Heart right ventricle (tissue), 16 donors: ENCODE data around the gene SLC44A5. TPM values are rescaled to one million over a fixed set of nuclear protein-coding genes. Genes with fewer than 3 reads are reported as not detected.

Experiments
- ATAC-seq, 8 donors: fragments of 200-7000 bp; cut with Tn5 transposase; one replicate each; pipeline ENCODE4 v1.9.1; 2020; ENCODE audit warnings: mild to moderate bottlenecking in 8 of 8, moderate library complexity in 8 of 8, moderate number of reproducible peaks in 1 of 8
- DNase-seq, 2 donors: peaks; one replicate each; pipeline ENCODE4 v3.0.0-alpha.2; 2020
- H3K27ac ChIP-seq, 10 donors: fragments of 200-600 bp; sonication (generic) in 2 of 10; one replicate each; pipeline versions ENCODE4 v1.5.0 to v1.8.0; 2020 to 2022; ENCODE audit warnings: mild to moderate bottlenecking in 3 of 10
- H3K27me3 ChIP-seq, 7 donors: fragments of 200-600 bp; one replicate each; pipeline ENCODE4 v1.8.0; 2021 to 2022; ENCODE audit warnings: mild to moderate bottlenecking in 2 of 7
- H3K36me3 ChIP-seq, 9 donors: fragments of 200-600 bp; sonication (generic) in 1 of 9; one replicate each; pipeline versions ENCODE4 v1.5.0 to v1.8.0; 2020 to 2022; ENCODE audit warnings: mild to moderate bottlenecking in 2 of 9
- H3K4me1 ChIP-seq, 9 donors: fragments of 200-600 bp; sonication (generic) in 1 of 9; one replicate each; pipeline versions ENCODE4 v1.5.0 to v1.8.0; 2020 to 2022; ENCODE audit warnings: mild to moderate bottlenecking in 4 of 9
- H3K4me3 ChIP-seq, 10 donors: fragments of 200-600 bp; sonication (generic) in 2 of 10; one replicate each; pipeline versions ENCODE4 v1.5.0 to v1.8.0; 2020 to 2022; ENCODE audit warnings: mild to moderate bottlenecking in 7 of 10, moderate library complexity in 2 of 10
- H3K9me3 ChIP-seq, 11 donors: fragments of 200-600 bp in 10 of 11; sonication (generic) in 2 of 11; one replicate each; pipeline versions ENCODE4 v1.5.0 to v1.8.0; 2013 to 2022; ENCODE audit warnings: mild to moderate bottlenecking in 2 of 11, control low read depth in 1 of 11, moderate library complexity in 1 of 11
- WGBS, 2 donors: extraction: QIAGEN DNeasy Blood & Tissue Kit; methylation state at CpG; one replicate each; pipeline ENCODE4 v1.1.7; 2013; ENCODE audit warnings: inconsistent platforms in 1 of 2; 5-methylcytosine and 5-hydroxymethylcytosine counted together
- intact Hi-C, 10 donors: fragments of 100-400 bp; cut with DNase I; formaldehyde crosslinking; loops; one replicate each; pipeline versions ENCODE4 v1.11.1 to v1.14.2; 2022
- polyA plus RNA-seq, 2 donors: library from polyadenylated mRNA; stranded (reverse); fragments of 200-250 nt; gene quantifications; one replicate each; pipeline ENCODE4 v1.2.3, GENCODE V29; 2013
- total RNA-seq, 10 donors: library from RNA; stranded (reverse); fragmentation: NEBNext Ultra II Directional in 3 of 10; extraction: Animal tissue kit (Norgen Biotek cat#: 25700) in 3 of 10; gene quantifications; one replicate each; pipeline versions ENCODE4 v1.2.1 to v1.2.4, GENCODE V29; 2021 to 2023
- TF ChIP-seq, protein P1 (sequence below), 9 donors: fragments of 200-600 bp; sonication (generic) in 2 of 9; IDR thresholded peaks; one replicate each; pipeline versions ENCODE4 v1.5.0 to v1.8.0; 2021 to 2022; ENCODE audit warnings: antibody characterized with exemption in 9 of 9, mild to moderate bottlenecking in 5 of 9, moderate library complexity in 1 of 9
- donor health status: Arrhythmogenic right ventricular cardiomyopathy.
- donor health status: ischemic (EF 13 %, LVEDD 7.1; RV severe dilation, severe dysfunction).
- donor health status: healthy with polysubstance abuse.
- donor health status: DM: no; HTN: yes; CAD: no.
- donor health status: DM: no; HTN: no; CAD: no.
- donor health status: ischemic (EF 25% LVEDD 6.9; RV normal size, moderate dysfunction).
- donor health status: ischemic (EF 25% LVEDD 5.7; RV mildly dilated, moderate dysfunction).
- donor health status: healthy.
- donor health status: DM: yes; HTN: yes; CAD: no.
- donor health status: Ischemic cardiomyopathy.
- donor health status: ischemic (EF 35%, LVEDD 5.7; RV mildly dilated, moderate dysfunction).
- donor health status: nonischemic (EF 11% LVEDD 7.7; RV severe dilation, severe dysfunction).
- donor health status: DM: yes; HTN: yes; CAD: no.
- donor health status: PGD.
- donor health status: ischemic (EF 29% LVEDD 5.4; RV normal size, mild dysfunction).
- donor health status: nonischemic (EF 23%, LVEDD 6.1; RV moderate dilation, normal function).

SLC44A5 gene
- total and polyA plus RNA-seq, 12 donors = 0.10 to 4.8 (median 1.5) TPM

DNA sequence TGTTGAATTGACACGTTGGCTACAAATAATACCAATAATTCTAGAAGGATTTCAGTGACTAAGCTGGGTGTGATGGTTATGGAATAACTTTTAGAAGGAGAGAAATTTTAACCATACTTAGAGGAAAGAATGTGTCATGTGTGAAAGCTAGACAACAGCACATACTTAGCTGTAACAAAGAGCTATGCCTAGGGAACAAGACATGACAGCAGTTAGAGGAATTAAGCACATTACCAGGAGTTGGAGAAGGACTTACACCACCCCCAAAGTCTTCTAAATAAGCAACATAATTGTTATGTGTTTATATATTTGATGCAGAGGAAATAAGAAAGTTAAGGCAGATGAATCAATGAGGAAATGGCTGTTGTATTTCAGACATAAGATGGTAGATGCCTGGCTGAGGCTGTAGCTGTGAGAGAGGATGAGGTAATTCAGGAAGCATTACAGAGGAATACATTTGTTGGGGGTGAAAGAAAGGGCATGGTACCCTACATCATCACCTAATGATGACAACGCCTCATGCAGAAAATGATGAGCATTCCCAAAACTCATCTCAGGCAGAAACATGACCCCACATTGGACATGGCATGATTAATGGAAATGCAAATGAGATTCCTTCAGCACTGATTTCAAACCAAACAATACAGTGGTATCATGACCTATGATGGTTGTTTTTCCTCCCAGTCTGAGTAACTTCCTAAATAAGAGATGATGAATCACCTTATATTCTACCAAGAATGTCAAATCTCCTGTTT lies 265.2 kb downstream of the SLC44A5 start:
- no peak overlapping the region for H3K27ac ChIP-seq
- H3K9me3 ChIP-seq = peaks cover 0 to 15% (median 0%) of the 10 kb centered on the region in 11 donors
- intact Hi-C loops = no loop called here
- WGBS, 2 donors = 67 to 70% methylated on average over 2 of the region's 2 CpGs
- TF ChIP-seq, protein P1, sequence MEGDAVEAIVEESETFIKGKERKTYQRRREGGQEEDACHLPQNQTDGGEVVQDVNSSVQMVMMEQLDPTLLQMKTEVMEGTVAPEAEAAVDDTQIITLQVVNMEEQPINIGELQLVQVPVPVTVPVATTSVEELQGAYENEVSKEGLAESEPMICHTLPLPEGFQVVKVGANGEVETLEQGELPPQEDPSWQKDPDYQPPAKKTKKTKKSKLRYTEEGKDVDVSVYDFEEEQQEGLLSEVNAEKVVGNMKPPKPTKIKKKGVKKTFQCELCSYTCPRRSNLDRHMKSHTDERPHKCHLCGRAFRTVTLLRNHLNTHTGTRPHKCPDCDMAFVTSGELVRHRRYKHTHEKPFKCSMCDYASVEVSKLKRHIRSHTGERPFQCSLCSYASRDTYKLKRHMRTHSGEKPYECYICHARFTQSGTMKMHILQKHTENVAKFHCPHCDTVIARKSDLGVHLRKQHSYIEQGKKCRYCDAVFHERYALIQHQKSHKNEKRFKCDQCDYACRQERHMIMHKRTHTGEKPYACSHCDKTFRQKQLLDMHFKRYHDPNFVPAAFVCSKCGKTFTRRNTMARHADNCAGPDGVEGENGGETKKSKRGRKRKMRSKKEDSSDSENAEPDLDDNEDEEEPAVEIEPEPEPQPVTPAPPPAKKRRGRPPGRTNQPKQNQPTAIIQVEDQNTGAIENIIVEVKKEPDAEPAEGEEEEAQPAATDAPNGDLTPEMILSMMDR (IDR thresholded peaks at IDR 0.05) = no peak
- H3K27me3 ChIP-seq = no peaks in the 10 kb centered on the region
- no peaks in the 10 kb centered on the region for H3K4me1 ChIP-seq
- no peaks in the 10 kb centered on the region for H3K36me3 ChIP-seq
- no peak overlapping the region for H3K4me3 ChIP-seq
- DNase-seq (no peak), ATAC-seq (no peak)

DNA sequence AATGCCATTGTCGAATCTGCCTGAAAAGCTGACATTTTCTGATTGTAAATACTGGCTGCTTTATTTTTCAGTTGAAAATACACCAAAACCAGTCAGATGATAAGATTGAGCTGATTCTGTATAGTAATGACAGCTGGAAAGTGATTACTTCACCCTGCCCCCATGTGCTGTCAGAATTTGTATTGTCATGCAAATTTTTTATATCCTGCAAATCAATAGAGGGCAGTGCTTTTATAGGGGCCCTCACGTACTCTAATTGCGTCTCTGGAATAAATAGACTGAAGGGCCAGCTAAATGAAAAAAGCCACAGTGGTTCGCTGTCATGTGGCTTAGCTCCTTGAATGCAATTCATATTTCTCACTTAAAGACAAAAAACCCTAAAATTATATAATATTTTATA lies 268.1 kb downstream of the SLC44A5 start:
- intact Hi-C loops = no loop called here
- DNase-seq (no peak), ATAC-seq (no peak)
- no peak overlapping the region for H3K27ac ChIP-seq
- no peak overlapping the region for H3K4me3 ChIP-seq
- H3K27me3 ChIP-seq = no peaks in the 10 kb centered on the region
- H3K36me3 ChIP-seq = no peaks in the 10 kb centered on the region
- WGBS, 2 donors = 80% methylated on average over 4 of the region's 4 CpGs
- no peaks in the 10 kb centered on the region for H3K4me1 ChIP-seq
- no peaks in the 10 kb centered on the region for H3K9me3 ChIP-seq
- TF ChIP-seq, protein P1 (IDR thresholded peaks at IDR 0.05) = no peak

DNA sequence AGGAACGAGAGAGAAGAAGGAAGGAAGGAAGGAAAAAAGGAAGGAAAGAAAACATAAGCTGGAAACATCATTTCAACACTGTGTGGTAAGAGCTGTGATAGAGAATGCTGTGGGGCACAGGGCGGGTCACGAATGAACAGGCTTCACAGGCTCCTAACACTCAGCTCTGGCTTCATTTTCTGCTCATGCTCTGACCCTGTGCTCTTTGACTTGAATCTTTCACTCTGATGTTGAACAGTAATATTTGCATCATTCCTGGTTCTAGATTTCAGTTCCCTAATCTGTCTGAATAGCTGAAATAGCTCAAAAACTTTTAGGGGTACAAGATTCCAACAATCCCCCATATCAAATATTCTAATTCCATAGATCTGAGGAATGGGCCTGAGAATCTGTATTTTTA lies 269.4 kb downstream of the SLC44A5 start:
- TF ChIP-seq, protein P1 (IDR thresholded peaks at IDR 0.05) = no peak
- Histone ChIP-seq H3K27me3 (no peaks in the 10 kb centered on the region), H3K36me3 (no peaks in the 10 kb centered on the region), H3K27ac (no peak overlapping the region), H3K4me3 (no peak overlapping the region), H3K4me1 (no peaks in the 10 kb centered on the region), H3K9me3 (no peaks in the 10 kb centered on the region)
- ATAC-seq (no peak), DNase-seq (no peak)
- intact Hi-C loops = no loop called here
- 74 to 83% methylated on average over 3 of the region's 3 CpGs for WGBS, 2 donors

DNA sequence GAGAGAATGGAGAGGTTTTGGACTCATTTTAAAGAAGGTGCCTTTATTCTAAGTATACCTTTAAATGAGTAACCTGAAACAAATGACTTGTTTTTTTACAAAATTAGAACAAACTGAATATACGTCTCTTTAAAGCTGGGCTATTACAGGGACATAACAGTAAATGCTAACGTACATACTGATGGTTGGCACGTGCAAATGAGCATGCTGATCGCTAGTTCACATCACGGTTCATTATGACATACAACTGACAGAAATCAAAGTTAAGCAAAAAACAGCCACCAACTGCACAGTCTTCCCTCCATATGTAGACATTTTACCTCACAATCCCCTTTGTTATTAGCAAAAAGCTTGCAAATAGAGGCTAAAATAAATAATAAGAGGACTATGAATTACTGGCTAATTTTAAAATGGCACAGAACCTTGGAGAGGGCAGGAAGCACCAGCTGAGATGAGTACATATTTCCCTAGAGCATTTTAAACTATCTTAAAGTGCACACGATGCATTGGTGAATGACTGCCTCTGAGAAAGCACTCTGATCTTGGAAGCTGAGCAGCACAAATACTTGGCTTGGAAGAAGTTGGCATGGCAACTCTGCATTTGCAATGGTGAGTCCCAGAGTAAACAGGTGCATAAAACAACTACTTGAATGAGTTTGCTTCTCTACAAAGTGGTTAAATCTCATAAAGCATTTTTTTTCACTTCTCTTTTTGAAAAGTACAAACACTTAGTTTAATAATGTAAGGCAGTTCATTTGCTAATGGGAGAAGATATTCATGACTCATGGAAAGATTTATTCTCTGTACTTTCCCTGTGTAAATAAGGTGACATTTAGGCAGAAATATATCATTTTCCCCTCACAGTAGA lies 272.1 kb downstream of the SLC44A5 start:
- no peaks in the 10 kb centered on the region for H3K36me3 ChIP-seq
- no peaks in the 10 kb centered on the region for H3K9me3 ChIP-seq
- intact Hi-C loops = no loop called here
- WGBS, 2 donors = 74 to 86% methylated on average over 6 of the region's 6 CpGs
- TF ChIP-seq, protein P1 (IDR thresholded peaks at IDR 0.05) = no peak
- DNase-seq (no peak), ATAC-seq (no peak)
- H3K4me1 ChIP-seq = no peaks in the 10 kb centered on the region
- H3K27ac ChIP-seq = no peak overlapping the region
- H3K4me3 ChIP-seq = no peak overlapping the region
- no peaks in the 10 kb centered on the region for H3K27me3 ChIP-seq
